Measurements from ENCODE around the gene ANKS1B.

DNA sequence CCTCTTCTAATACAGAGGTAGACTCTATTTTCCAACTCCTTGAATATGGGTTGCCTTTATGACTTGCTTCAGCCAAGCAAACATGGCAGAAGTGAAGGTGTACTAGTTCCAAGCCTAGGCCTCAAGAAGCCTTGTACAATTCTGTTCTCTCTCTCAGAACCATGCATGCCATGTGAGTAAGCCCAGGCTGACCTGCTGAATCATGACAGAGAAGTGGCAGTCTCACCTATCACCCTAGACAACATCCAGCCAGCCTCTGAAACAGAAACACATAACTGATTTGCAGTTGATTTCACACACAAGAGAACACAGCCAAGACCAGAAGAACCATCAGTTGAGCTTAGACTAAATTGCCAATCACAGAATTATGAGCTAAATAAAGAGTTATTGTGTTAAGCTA, 180.0 kb downstream of the ANKS1B start:
- TF ChIP-seq, protein P1, sequence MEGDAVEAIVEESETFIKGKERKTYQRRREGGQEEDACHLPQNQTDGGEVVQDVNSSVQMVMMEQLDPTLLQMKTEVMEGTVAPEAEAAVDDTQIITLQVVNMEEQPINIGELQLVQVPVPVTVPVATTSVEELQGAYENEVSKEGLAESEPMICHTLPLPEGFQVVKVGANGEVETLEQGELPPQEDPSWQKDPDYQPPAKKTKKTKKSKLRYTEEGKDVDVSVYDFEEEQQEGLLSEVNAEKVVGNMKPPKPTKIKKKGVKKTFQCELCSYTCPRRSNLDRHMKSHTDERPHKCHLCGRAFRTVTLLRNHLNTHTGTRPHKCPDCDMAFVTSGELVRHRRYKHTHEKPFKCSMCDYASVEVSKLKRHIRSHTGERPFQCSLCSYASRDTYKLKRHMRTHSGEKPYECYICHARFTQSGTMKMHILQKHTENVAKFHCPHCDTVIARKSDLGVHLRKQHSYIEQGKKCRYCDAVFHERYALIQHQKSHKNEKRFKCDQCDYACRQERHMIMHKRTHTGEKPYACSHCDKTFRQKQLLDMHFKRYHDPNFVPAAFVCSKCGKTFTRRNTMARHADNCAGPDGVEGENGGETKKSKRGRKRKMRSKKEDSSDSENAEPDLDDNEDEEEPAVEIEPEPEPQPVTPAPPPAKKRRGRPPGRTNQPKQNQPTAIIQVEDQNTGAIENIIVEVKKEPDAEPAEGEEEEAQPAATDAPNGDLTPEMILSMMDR (IDR thresholded peaks at IDR 0.05) = no peak
- no peak for TF ChIP-seq POLR2A (IDR thresholded peaks at IDR 0.05)
